OCI-LY7 (cell line): ENCODE data around the gene GEN1. TPM values are rescaled to one million over a fixed set of nuclear protein-coding genes. Genes with fewer than 3 reads are reported as not detected.

Experiments used
- BruUV-seq: library from RNA; stranded (reverse); fragments of 400-500 nt; replicated peaks from 2 replicates; lab custom pipeline; 2021; lab: Mats Ljungman, UMichigan
- CTCF ChIA-PET: fragments of 300-600 bp; sonication (Branson Sonifier 250); formaldehyde crosslinking; loops from one replicate; lab custom pipeline; 2022; ENCODE audit warnings: antibody characterized with exemption; ENCODE audit not compliant: unreplicated experiment; lab: Charles Lee
- POLR2A ChIA-PET: fragments of 300-600 bp; sonication (Branson Sonifier 250); formaldehyde crosslinking; loops from one replicate; lab custom pipeline; 2022; ENCODE audit warnings: antibody characterized with exemption; lab: Charles Lee
- DNase-seq: peaks from one replicate; pipeline ENCODE4 v3.0.0-alpha.2; 2015; ENCODE audit warnings: low spot score
- H2AFZ ChIP-seq: fragments of 200-600 bp; sonication (generic), shearing (Covaris generic); 2 replicates; pipeline ENCODE4 v1.6.1; 2014; ENCODE audit warnings: mild to moderate bottlenecking, antibody characterized with exemption, low read length, moderate library complexity
- H3K27ac ChIP-seq: fragments of 200-600 bp; sonication (generic); 2 replicates; pipeline ENCODE4 v1.5.1; 2014; ENCODE audit warnings: mixed run types, low read depth, mild to moderate bottlenecking, moderate library complexity, low read length, inconsistent platforms; ENCODE audit not compliant: poor library complexity, severe bottlenecking
- H3K36me3 ChIP-seq: fragments of 200-600 bp; sonication (generic); 2 replicates; pipeline ENCODE4 v1.6.1; 2014; ENCODE audit warnings: mild to moderate bottlenecking, antibody characterized with exemption, low read length, moderate library complexity, mixed read lengths; ENCODE audit not compliant: insufficient read depth
- H3K4me1 ChIP-seq: fragments of 200-600 bp; sonication (generic); 2 replicates; pipeline ENCODE4 v1.5.1; 2014; ENCODE audit warnings: mild to moderate bottlenecking, low read length; ENCODE audit not compliant: insufficient read depth, poor library complexity, severe bottlenecking
- H3K4me2 ChIP-seq: fragments of 200-600 bp; sonication (generic); 2 replicates; pipeline ENCODE4 v1.6.1; 2014; ENCODE audit warnings: mild to moderate bottlenecking, low read length
- H3K4me3 ChIP-seq: fragments of 200-600 bp; sonication (generic); 2 replicates; pipeline ENCODE4 v1.5.1; 2014; ENCODE audit warnings: mild to moderate bottlenecking, low read depth, low read length; ENCODE audit not compliant: poor library complexity, severe bottlenecking
- H3K79me2 ChIP-seq: fragments of 200-600 bp; sonication (generic); 2 replicates; pipeline ENCODE4 v1.6.1; 2016; ENCODE audit warnings: low read depth, mild to moderate bottlenecking, low read length, moderate library complexity, mixed read lengths; ENCODE audit not compliant: insufficient read depth
- H3K9me2 ChIP-seq: fragments of 200-600 bp; sonication (generic); 2 replicates; pipeline ENCODE4 v1.6.1; 2016; ENCODE audit warnings: mild to moderate bottlenecking, low read length, mixed read lengths; ENCODE audit not compliant: insufficient read depth
- H3K9me3 ChIP-seq: fragments of 200-600 bp; sonication (generic); 2 replicates; pipeline ENCODE4 v1.6.1; 2014; ENCODE audit warnings: mild to moderate bottlenecking, mixed run types, low read length, mixed read lengths
- H4K20me1 ChIP-seq: fragments of 200-600 bp; sonication (generic); 2 replicates; pipeline ENCODE4 v1.6.1; 2014; ENCODE audit warnings: mild to moderate bottlenecking, antibody characterized with exemption, low read length, moderate library complexity, mixed read lengths; ENCODE audit not compliant: insufficient read depth
- CTCF ChIP-seq: fragments of 200-600 bp; sonication (generic); conservative IDR thresholded peaks from 2 replicates; pipeline ENCODE4 v1.5.1; 2014; ENCODE audit warnings: mild to moderate bottlenecking, antibody characterized with exemption, low read length, moderate library complexity, mixed read lengths
- EZH2phosphoT487 ChIP-seq: fragments of 200-600 bp; sonication (generic); IDR thresholded peaks from 2 replicates; pipeline ENCODE4 v1.6.1; 2018; ENCODE audit warnings: low read depth, borderline replicate concordance, mild to moderate bottlenecking, mixed run types, antibody characterized with exemption, low read length, moderate library complexity, mixed read lengths
- intact Hi-C: fragments of 100-400 bp; cut with micrococcal nuclease; formaldehyde crosslinking; loops from one replicate; pipeline ENCODE4 v1.10.0; 2022; ENCODE audit not compliant: unreplicated experiment
- total RNA-seq, 2 experiments: library from RNA; depleted of rRNA in 1 of 2; stranded (reverse); fragments of >200 nt in 1 of 2; shearing (Covaris generic) in 1 of 2; gene quantifications; 2 replicates each; pipeline ENCODE4 v1.2.3, GENCODE V29; 2014 to 2022

The GEN1 gene
- total RNA-seq, 2 experiments from 2014 or later: 52.5 to 112 TPM

GRCh38 chr2:17749753-17750438 lies 4.0 kb upstream of the GEN1 start:
- peak overlapping the region; percentile 98 for H3K4me3 ChIP-seq
- H3K4me2 ChIP-seq: peak overlapping the region; percentile 88
- H3K36me3 ChIP-seq: peaks cover 34% of the 10 kb centered on the region
- peaks cover 28% of the 10 kb centered on the region for H3K4me1 ChIP-seq
- intact Hi-C loops: loop anchor here (5.0 to 10.0 kb wide), 3 partner anchors 233 to 1123 kb away; partner anchors contain the start of gene RAD51AP2
- no peaks in the 10 kb centered on the region for H3K9me2 ChIP-seq
- no peak for DNase-seq
- H2AFZ ChIP-seq: no peak overlapping the region; the same call in 1 of the 2 replicates
- H3K27ac ChIP-seq: peak overlapping the region; percentile 89
- ChIA-PET CTCF (no interaction called here), POLR2A (interaction anchor here (0.7 to 2.0 kb wide), 8 partner anchors 11 to 573 kb away, joined by 3 to 8 read pairs (median 4); no protein-coding TSS in a partner anchor)
- H3K9me3 ChIP-seq: no peaks in the 10 kb centered on the region
- peaks cover 77% of the 10 kb centered on the region for H3K79me2 ChIP-seq
- H4K20me1 ChIP-seq: peaks cover 7% of the 10 kb centered on the region
- TF ChIP-seq CTCF: no peak
- TF ChIP-seq EZH2phosphoT487: no peak
- BruUV-seq: no TSS peak

- ChIA-PET POLR2A (interaction anchor here (0.9 to 1.4 kb wide), 5 partner anchors 8 to 23 kb away, joined by 3 to 9 read pairs (median 4); no protein-coding TSS in a partner anchor), CTCF (no interaction called here)
- Histone ChIP-seq H3K4me2 (peak overlapping the region; percentile 88), H3K36me3 (peaks cover 32% of the 10 kb centered on the region), H3K79me2 (peaks cover 87% of the 10 kb centered on the region), H3K27ac (peak overlapping the region; percentile 89), H3K9me2 (no peaks in the 10 kb centered on the region), H2AFZ (peak overlapping the region; percentile 30; the same call in 1 of the 2 replicates), H3K9me3 (no peaks in the 10 kb centered on the region), H3K4me1 (peaks cover 44% of the 10 kb centered on the region), H3K4me3 (peak overlapping the region; percentile 98), H4K20me1 (peaks cover 28% of the 10 kb centered on the region)
- no peak for TF ChIP-seq EZH2phosphoT487
- BruUV-seq: no TSS peak
- intact Hi-C loops: loop anchor here (2.0 to 10.0 kb wide), 5 partner anchors 33 to 1125 kb away; partner anchors contain the start of gene RAD51AP2
- peak; percentile 68 for DNase-seq
Observed at GRCh38 chr2:17752246-17752645, 1.7 kb upstream of the GEN1 start.

GRCh38 chr2:17752892-17753802 lies 791 bp upstream of the GEN1 start:
- no peaks in the 10 kb centered on the region for H3K9me3 ChIP-seq
- peaks cover 52% of the 10 kb centered on the region for H3K4me1 ChIP-seq
- TF ChIP-seq CTCF: no peak
- no peak for TF ChIP-seq EZH2phosphoT487
- H3K36me3 ChIP-seq: peaks cover 31% of the 10 kb centered on the region
- H4K20me1 ChIP-seq: peaks cover 37% of the 10 kb centered on the region
- peaks cover 90% of the 10 kb centered on the region for H3K79me2 ChIP-seq
- H3K27ac ChIP-seq: peak overlapping the region; percentile 89
- intact Hi-C loops: loop anchor here (2.0 to 10.0 kb wide), 5 partner anchors 34 to 1126 kb away; partner anchors contain the start of gene RAD51AP2
- H3K9me2 ChIP-seq: no peaks in the 10 kb centered on the region
- DNase-seq: peak; percentile 85
- H2AFZ ChIP-seq: peak overlapping the region; percentile 30; the same call in 1 of the 2 replicates
- peak overlapping the region; percentile 98 for H3K4me3 ChIP-seq
- H3K4me2 ChIP-seq: peak overlapping the region; percentile 88
- no TSS peak for BruUV-seq
- CTCF ChIA-PET: interaction anchor here (0.7 kb wide), 1 partner anchor 46 kb away, joined by 3 read pairs; no protein-coding TSS in a partner anchor
- POLR2A ChIA-PET: interaction anchor here (0.6 to 1.2 kb wide), 14 partner anchors 10 to 1126 kb away, joined by 3 to 7 read pairs (median 4); no protein-coding TSS in a partner anchor
